Uterus (tissue), 4 donors: ENCODE data around the gene KCTD14. TPM values are rescaled to one million over a fixed set of nuclear protein-coding genes. Genes with fewer than 3 reads are reported as not detected.

ENCODE experiments used
- DNase-seq, 2 donors: peaks; one replicate each; pipeline ENCODE4 v3.0.0-alpha.2; 2019 to 2020
- H3K27ac ChIP-seq, 2 donors: fragments of 200-600 bp; sonication (generic); 1 replicate in 1 of 2; 2 replicates in 1 of 2; pipeline ENCODE4 v1.5.1; 2016 to 2018
- H3K27me3 ChIP-seq, 2 donors: fragments of 200-600 bp; sonication (generic); one replicate each; pipeline ENCODE4 v1.5.1; 2018 to 2019; ENCODE audit warnings: control low read depth in 1 of 2
- H3K36me3 ChIP-seq, 2 donors: fragments of 200-600 bp; sonication (generic); one replicate each; pipeline ENCODE4 v1.5.1; 2019; ENCODE audit warnings: control low read depth in 1 of 2
- H3K4me1 ChIP-seq, 2 donors: fragments of 200-600 bp; sonication (generic); one replicate each; pipeline ENCODE4 v1.5.1; 2018 to 2019; ENCODE audit warnings: control low read depth in 1 of 2
- H3K4me3 ChIP-seq, 2 donors: fragments of 200-600 bp; sonication (generic); 1 replicate in 1 of 2; 2 replicates in 1 of 2; pipeline ENCODE4 v1.5.1; 2018 to 2019; ENCODE audit warnings: mild to moderate bottlenecking in 1 of 2
- H3K9me3 ChIP-seq, 2 donors: fragments of 200-600 bp; sonication (generic); one replicate each; pipeline ENCODE4 v1.5.1; 2019; ENCODE audit warnings: control low read depth in 1 of 2
- CTCF ChIP-seq, 4 experiments: fragments of 200-600 bp in 2 of 4; fragments of 450-650 bp in 2 of 4; sonication (generic) in 2 of 4; IDR thresholded peaks; one replicate each; pipeline ENCODE4 v1.5.1; 2016 to 2019; ENCODE audit warnings: antibody characterized with exemption in 4 of 4, mild to moderate bottlenecking in 2 of 4, moderate library complexity in 1 of 4
- POLR2A ChIP-seq, 2 donors: fragments of 450-650 bp; IDR thresholded peaks; one replicate each; pipeline ENCODE4 v1.6.1; 2016; ENCODE audit warnings: antibody characterized with exemption in 2 of 2, mild to moderate bottlenecking in 1 of 2, moderate library complexity in 1 of 2
- intact Hi-C: fragments of 100-400 bp; cut with DNase I; formaldehyde crosslinking; loops from one replicate; pipeline ENCODE4 v1.15.1; 2023; ENCODE audit warnings: low total_unique reads
- total RNA-seq, 4 donors: library from RNA; depleted of rRNA in 3 of 4; stranded (reverse); fragments of >200 nt in 3 of 4; gene quantifications; one replicate each; pipeline versions ENCODE4 v1.1.0 to v1.2.4, GENCODE V29; 2014 to 2023
- donor health status: DM: yes; HTN: yes; CAD: no.

Gene KCTD14
- total RNA-seq, 4 donors from 2014 or later: 4.1 to 10.6 (median 8.2) TPM

GRCh38 chr11:77981346-77981947 lies 41.6 kb downstream of the KCTD14 start:
- TF ChIP-seq POLR2A (IDR thresholded peaks at IDR 0.05) (no peak), CTCF (IDR thresholded peaks at IDR 0.05) (no peak)
- Histone ChIP-seq H3K36me3 (no peaks in the 10 kb centered on the region), H3K27ac (no peak overlapping the region), H3K27me3 (no peaks in the 10 kb centered on the region), H3K9me3 (no peaks in the 10 kb centered on the region), H3K4me1 (no peaks in the 10 kb centered on the region), H3K4me3 (no peak overlapping the region)
- intact Hi-C loops: no loop called here
- no peak for DNase-seq

GRCh38 chr11:77968337-77968736 lies 54.7 kb downstream of the KCTD14 start:
- no peak for DNase-seq
- no peak overlapping the region for H3K27ac ChIP-seq
- TF ChIP-seq CTCF (IDR thresholded peaks at IDR 0.05): no peak
- no peak for TF ChIP-seq POLR2A (IDR thresholded peaks at IDR 0.05)
- H3K4me3 ChIP-seq: no peak overlapping the region
- no peaks in the 10 kb centered on the region for H3K9me3 ChIP-seq
- H3K4me1 ChIP-seq: no peaks in the 10 kb centered on the region
- H3K36me3 ChIP-seq: no peaks in the 10 kb centered on the region
- intact Hi-C loops: no loop called here
- H3K27me3 ChIP-seq: no peaks in the 10 kb centered on the region

- H3K4me3 ChIP-seq: no peak overlapping the region
- H3K36me3 ChIP-seq: no peaks in the 10 kb centered on the region
- no peaks in the 10 kb centered on the region for H3K27me3 ChIP-seq
- H3K4me1 ChIP-seq: no peaks in the 10 kb centered on the region
- TF ChIP-seq CTCF (IDR thresholded peaks at IDR 0.05) (no peak), POLR2A (IDR thresholded peaks at IDR 0.05) (no peak)
- no peak overlapping the region for H3K27ac ChIP-seq
- intact Hi-C loops: no loop called here
- no peak for DNase-seq
- no peaks in the 10 kb centered on the region for H3K9me3 ChIP-seq
These were observed 55.3 kb downstream of the KCTD14 start for GRCh38 chr11:77967753-77968152.

- H3K36me3 ChIP-seq: no peaks in the 10 kb centered on the region
- H3K4me3 ChIP-seq: no peak overlapping the region
- intact Hi-C loops: no loop called here
- no peaks in the 10 kb centered on the region for H3K27me3 ChIP-seq
- DNase-seq: no peak
- no peaks in the 10 kb centered on the region for H3K4me1 ChIP-seq
- TF ChIP-seq CTCF (IDR thresholded peaks at IDR 0.05): no peak
- no peak for TF ChIP-seq POLR2A (IDR thresholded peaks at IDR 0.05)
- no peaks in the 10 kb centered on the region for H3K9me3 ChIP-seq
- no peak overlapping the region for H3K27ac ChIP-seq
These were observed 56.0 kb downstream of the KCTD14 start for GRCh38 chr11:77967121-77967520.

GRCh38 chr11:77966338-77966737 lies 56.7 kb downstream of the KCTD14 start:
- H3K36me3 ChIP-seq: no peaks in the 10 kb centered on the region
- H3K4me1 ChIP-seq: no peaks in the 10 kb centered on the region
- intact Hi-C loops: no loop called here

More at GRCh38 chr11:77966338-77966737, 56.7 kb downstream of the KCTD14 start:
- H3K27me3 ChIP-seq: no peaks in the 10 kb centered on the region
- H3K27ac ChIP-seq: no peak overlapping the region
- H3K4me3 ChIP-seq: no peak overlapping the region
- H3K9me3 ChIP-seq: no peaks in the 10 kb centered on the region
- no peak for DNase-seq
- TF ChIP-seq CTCF (IDR thresholded peaks at IDR 0.05) (no peak), POLR2A (IDR thresholded peaks at IDR 0.05) (no peak)

Other genes with a start within 250 kb of the KCTD14 start
- 100 to 1,000 TPM in 1 of 4 donors, 10 to 100 TPM in 3; 26.5 to 121 (median 82.3) TPM for gene RSF1, start 202.6 kb downstream of the KCTD14 start, total RNA-seq
- 10 to 100 TPM; 10.9 to 31.5 (median 28.1) TPM for gene AAMDC, start 202.1 kb downstream of the KCTD14 start, total RNA-seq
- gene INTS4, start 28.6 kb downstream of the KCTD14 start, total RNA-seq: 10 to 100 TPM; 13.8 to 68.8 (median 45.7) TPM
- not detected for gene THRSP, start 40.6 kb upstream of the KCTD14 start, total RNA-seq
- gene NDUFC2, start 56.6 kb upstream of the KCTD14 start, total RNA-seq: 100 to 1,000 TPM in 1 of 4 donors, 10 to 100 TPM in 3; 10.2 to 137 (median 66.7) TPM
- 10 to 100 TPM; 26.5 to 43.4 (median 30.8) TPM for gene ALG8, start 116.3 kb upstream of the KCTD14 start, total RNA-seq
- gene KCTD21, start 165.3 kb upstream of the KCTD14 start, total RNA-seq: 10 to 100 TPM in 2 of 4 donors, 1 to 10 TPM in 2; 6.2 to 12.4 (median 10.6) TPM
- gene USP35, start 165.6 kb upstream of the KCTD14 start, total RNA-seq: 10 to 100 TPM in 2 of 4 donors, 1 to 10 TPM in 2; 5.4 to 25.3 (median 10.3) TPM